HFFc6 (cell line): ENCODE measurements around the gene SIK2. TPM values are rescaled to one million over a fixed set of nuclear protein-coding genes. Genes with fewer than 3 reads are reported as not detected.

Experiments used
- DNase-seq: peaks from one replicate; pipeline ENCODE4 v3.0.0-alpha.2; 2018
- H3K27ac Mint-ChIP-seq: 2 replicates; pipeline ENCODE4 v1.8.0; 2020; ENCODE audit warnings: mild to moderate bottlenecking, mixed read lengths
- H3K27me3 Mint-ChIP-seq: 2 replicates; pipeline ENCODE4 v1.8.0; 2021; ENCODE audit warnings: mild to moderate bottlenecking, moderate library complexity, mixed read lengths; ENCODE audit not compliant: insufficient read depth
- H3K36me3 Mint-ChIP-seq: 2 replicates; pipeline ENCODE4 v1.8.0; 2021; ENCODE audit warnings: low read depth, mixed read lengths
- H3K4me1 Mint-ChIP-seq: 2 replicates; pipeline ENCODE4 v1.8.0; 2020; ENCODE audit warnings: low read depth, mixed read lengths
- H3K4me3 Mint-ChIP-seq: 2 replicates; pipeline ENCODE4 v1.8.0; 2020; ENCODE audit warnings: mild to moderate bottlenecking, moderate library complexity, mixed read lengths
- H3K9me3 Mint-ChIP-seq: 2 replicates; pipeline ENCODE4 v1.8.0; 2020; ENCODE audit warnings: mild to moderate bottlenecking, mixed read lengths
- CTCF ChIP-seq: fragments of 200-600 bp; sonication (generic); IDR thresholded peaks from 2 replicates; pipeline ENCODE4 v1.5.0; 2021; ENCODE audit warnings: antibody characterized with exemption, mild to moderate bottlenecking
- total RNA-seq, 6 experiments: library from RNA; stranded (reverse); fragmentation: NEBNext Ultra II Directional; extraction: Animal tissue kit (Norgen Biotek cat#: 25700); gene quantifications; 2 replicates in 1 of 6; 3 replicates in 5 of 6; pipeline ENCODE4 v1.2.3, GENCODE V29; 2021

SIK2 gene
- total RNA-seq, 6 experiments from 2014 or later: 15.4 to 25.5 (median 18.0) TPM

GRCh38 chr11:111761036-111761435, 158.8 kb downstream of the SIK2 start:
- H3K36me3 Mint-ChIP-seq: peaks cover 70% of the 10 kb centered on the region
- H3K27me3 Mint-ChIP-seq: 0 out of 2 replicates have a peak, but pooled peaks cover under 1% of the 10 kb centered on the region
- H3K9me3 Mint-ChIP-seq: no peaks in the 10 kb centered on the region
- no peak overlapping the region for H3K27ac Mint-ChIP-seq
- H3K4me3 Mint-ChIP-seq: no peak overlapping the region
- DNase-seq: no peak
- no peak for TF ChIP-seq CTCF
- peaks cover 39% of the 10 kb centered on the region for H3K4me1 Mint-ChIP-seq

- Mint-ChIP-seq H3K27me3 (0 out of 2 replicates have a peak, but pooled peaks cover 2% of the 10 kb centered on the region), H3K36me3 (peaks cover 63% of the 10 kb centered on the region), H3K4me1 (peaks cover 48% of the 10 kb centered on the region), H3K4me3 (no peak overlapping the region), H3K9me3 (no peaks in the 10 kb centered on the region), H3K27ac (no peak overlapping the region)
- no peak for TF ChIP-seq CTCF
- no peak for DNase-seq
Observed at GRCh38 chr11:111762526-111762925, 160.3 kb downstream of the SIK2 start.

GRCh38 chr11:111762981-111763643, 160.9 kb downstream of the SIK2 start:
- Mint-ChIP-seq H3K27ac (peak overlapping the region; percentile 6), H3K27me3 (0 out of 2 replicates have a peak, but pooled peaks cover 2% of the 10 kb centered on the region), H3K4me1 (peaks cover 48% of the 10 kb centered on the region), H3K4me3 (peak overlapping the region; percentile 7; the same call in 1 of the 2 replicates), H3K36me3 (peaks cover 57% of the 10 kb centered on the region), H3K9me3 (no peaks in the 10 kb centered on the region)
- DNase-seq: no peak
- TF ChIP-seq CTCF: no peak; the same call in 1 of the 2 replicates

GRCh38 chr11:111764621-111765020, 162.4 kb downstream of the SIK2 start:
- H3K4me1 Mint-ChIP-seq: peaks cover 43% of the 10 kb centered on the region
- H3K27me3 Mint-ChIP-seq: 0 out of 2 replicates have a peak, but pooled peaks cover 2% of the 10 kb centered on the region
- DNase-seq: peak; percentile 43
- H3K36me3 Mint-ChIP-seq: peaks cover 49% of the 10 kb centered on the region
- TF ChIP-seq CTCF: no peak
- H3K27ac Mint-ChIP-seq: peak overlapping the region; percentile 87
- peak overlapping the region; percentile 91 for H3K4me3 Mint-ChIP-seq
- no peaks in the 10 kb centered on the region for H3K9me3 Mint-ChIP-seq

- Mint-ChIP-seq H3K4me3 (peak overlapping the region; percentile 91), H3K4me1 (peaks cover 43% of the 10 kb centered on the region), H3K27ac (peak overlapping the region; percentile 87), H3K27me3 (0 out of 2 replicates have a peak, but pooled peaks cover 2% of the 10 kb centered on the region), H3K9me3 (no peaks in the 10 kb centered on the region), H3K36me3 (peaks cover 41% of the 10 kb centered on the region)
- DNase-seq: no peak
- no peak for TF ChIP-seq CTCF
Observed at GRCh38 chr11:111765320-111765983, 163.2 kb downstream of the SIK2 start.
